Heart left ventricle (tissue), 13 donors: ENCODE data around the gene NMRK2.
A peak's percentile ranks its signal among the peaks of the same experiment; 100 is the strongest.

ENCODE experiments used
- POLR2A ChIP-seq, 2 donors: fragments of 450-650 bp; IDR thresholded peaks; one replicate each; pipeline ENCODE4 v1.6.1; 2017; ENCODE audit warnings: antibody characterized with exemption in 2 of 2, mild to moderate bottlenecking in 2 of 2, moderate library complexity in 2 of 2
- TF ChIP-seq, protein P1 (sequence below), 12 donors: fragments of 200-600 bp; sonication (generic) in 4 of 12; IDR thresholded peaks; one replicate each; pipeline versions ENCODE4 v1.5.0 to v1.8.0; 2018 to 2022; ENCODE audit warnings: antibody characterized with exemption in 12 of 12, mild to moderate bottlenecking in 5 of 12
- donor health status: ischemic (EF 13 %, LVEDD 7.1; RV severe dilation, severe dysfunction).
- donor health status: DM: no; HTN: yes; CAD: no.
- donor health status: DM: no; HTN: no; CAD: no.
- donor health status: ischemic (EF 25% LVEDD 6.9; RV normal size, moderate dysfunction).
- donor health status: ischemic (EF 25% LVEDD 5.7; RV mildly dilated, moderate dysfunction).
- donor health status: ischemic (EF 35%, LVEDD 5.7; RV mildly dilated, moderate dysfunction).
- donor health status: nonischemic (EF 11% LVEDD 7.7; RV severe dilation, severe dysfunction).
- donor health status: DM: yes; HTN: yes; CAD: no.
- donor health status: PGD.
- donor health status: ischemic (EF 29% LVEDD 5.4; RV normal size, mild dysfunction).
- donor health status: nonischemic (EF 23%, LVEDD 6.1; RV moderate dilation, normal function).

DNA sequence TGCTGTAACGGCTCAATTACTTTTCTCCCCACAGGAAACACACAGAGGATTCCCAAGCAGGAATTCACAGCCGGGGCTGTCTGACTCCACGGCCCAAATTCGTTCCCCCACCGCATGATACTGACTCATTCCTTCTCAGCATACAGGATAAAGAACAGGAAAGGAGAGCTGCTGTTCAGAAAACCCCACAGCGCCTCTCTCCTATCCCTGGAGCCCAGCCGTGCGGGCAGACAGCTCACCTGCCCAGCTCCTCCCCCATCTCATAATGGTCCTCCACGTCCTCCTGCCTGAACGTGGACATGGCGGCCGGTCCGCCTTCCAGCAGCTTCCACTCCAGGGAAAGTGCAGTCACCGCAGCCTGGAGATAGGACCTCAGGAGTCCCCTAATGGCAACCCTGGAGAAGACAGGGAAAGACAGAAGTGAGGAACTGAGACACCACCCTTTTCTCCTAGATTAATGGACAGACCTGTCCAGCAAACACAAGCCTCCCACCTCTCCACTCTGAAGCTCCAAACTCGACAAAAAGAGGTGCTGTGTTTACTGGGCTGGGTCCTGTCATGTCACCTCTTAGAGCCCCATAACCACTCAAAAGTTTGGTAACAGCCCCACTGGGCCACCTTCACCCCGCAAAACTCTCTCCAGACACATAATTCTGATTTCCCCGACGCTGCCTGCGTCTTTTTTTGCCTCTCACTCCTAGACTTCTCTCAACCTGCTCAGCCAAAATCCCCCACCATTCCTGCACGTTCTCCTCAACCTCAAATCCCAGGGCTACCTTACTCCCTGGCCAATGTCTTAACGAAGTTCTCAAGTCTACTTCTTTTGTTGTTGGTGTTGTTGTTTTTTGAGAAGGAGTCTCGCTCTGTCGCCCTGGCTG lies 36.8 kb downstream of the NMRK2 start:
- TF ChIP-seq POLR2A (IDR thresholded peaks at IDR 0.05): peak in 1 of 2 donors; percentile 15
- TF ChIP-seq, protein P1, sequence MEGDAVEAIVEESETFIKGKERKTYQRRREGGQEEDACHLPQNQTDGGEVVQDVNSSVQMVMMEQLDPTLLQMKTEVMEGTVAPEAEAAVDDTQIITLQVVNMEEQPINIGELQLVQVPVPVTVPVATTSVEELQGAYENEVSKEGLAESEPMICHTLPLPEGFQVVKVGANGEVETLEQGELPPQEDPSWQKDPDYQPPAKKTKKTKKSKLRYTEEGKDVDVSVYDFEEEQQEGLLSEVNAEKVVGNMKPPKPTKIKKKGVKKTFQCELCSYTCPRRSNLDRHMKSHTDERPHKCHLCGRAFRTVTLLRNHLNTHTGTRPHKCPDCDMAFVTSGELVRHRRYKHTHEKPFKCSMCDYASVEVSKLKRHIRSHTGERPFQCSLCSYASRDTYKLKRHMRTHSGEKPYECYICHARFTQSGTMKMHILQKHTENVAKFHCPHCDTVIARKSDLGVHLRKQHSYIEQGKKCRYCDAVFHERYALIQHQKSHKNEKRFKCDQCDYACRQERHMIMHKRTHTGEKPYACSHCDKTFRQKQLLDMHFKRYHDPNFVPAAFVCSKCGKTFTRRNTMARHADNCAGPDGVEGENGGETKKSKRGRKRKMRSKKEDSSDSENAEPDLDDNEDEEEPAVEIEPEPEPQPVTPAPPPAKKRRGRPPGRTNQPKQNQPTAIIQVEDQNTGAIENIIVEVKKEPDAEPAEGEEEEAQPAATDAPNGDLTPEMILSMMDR (IDR thresholded peaks at IDR 0.05): peak in 2 of 12 donors; percentile 4 to 6
